Choroid plexus epithelial cell (primary cell): Measurements from ENCODE around the gene GAP43.

Experiments used
- DNase-seq: peaks from one replicate; pipeline ENCODE4 v3.0.0-alpha.2; 2010; ENCODE audit warnings: low read depth
- H3K4me3 ChIP-seq: 2 replicates; pipeline ENCODE4 v1.5.1; 2011; ENCODE audit warnings: low read depth, mild to moderate bottlenecking, control low read depth, low read length, moderate library complexity
- CTCF ChIP-seq: conservative IDR thresholded peaks from 2 replicates; pipeline ENCODE4 v1.5.1; 2011; ENCODE audit warnings: low read depth, mild to moderate bottlenecking, control low read depth, inconsistent platforms, low read length, moderate library complexity

The GAP43 gene

DNA sequence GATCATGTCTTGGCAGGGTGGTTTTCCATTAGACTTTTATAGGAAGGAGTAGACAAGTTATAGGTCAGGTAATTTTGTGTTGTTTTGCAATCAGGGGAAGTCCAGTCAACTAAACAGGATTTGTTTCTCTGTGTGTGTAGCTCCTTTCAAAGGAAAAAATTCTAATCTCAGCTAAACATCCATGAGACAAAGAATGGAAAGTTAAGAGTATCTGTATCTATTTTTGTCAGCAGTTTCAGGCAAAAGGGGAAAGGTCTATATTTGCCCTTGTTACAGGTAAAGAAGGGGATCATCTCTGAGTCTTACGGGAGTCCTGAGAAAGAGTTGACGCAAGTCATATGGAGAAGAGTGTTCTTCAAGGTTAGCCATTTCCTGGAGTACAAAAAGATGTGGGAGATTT lies 79.3 kb downstream of the GAP43 start:
- no peak for TF ChIP-seq CTCF
- no peak overlapping the region for H3K4me3 ChIP-seq
- no peak for DNase-seq

- TF ChIP-seq CTCF: no peak
Measured at GRCh38 chr3:115704661-115705338, 81.5 kb downstream of the GAP43 start.

DNA sequence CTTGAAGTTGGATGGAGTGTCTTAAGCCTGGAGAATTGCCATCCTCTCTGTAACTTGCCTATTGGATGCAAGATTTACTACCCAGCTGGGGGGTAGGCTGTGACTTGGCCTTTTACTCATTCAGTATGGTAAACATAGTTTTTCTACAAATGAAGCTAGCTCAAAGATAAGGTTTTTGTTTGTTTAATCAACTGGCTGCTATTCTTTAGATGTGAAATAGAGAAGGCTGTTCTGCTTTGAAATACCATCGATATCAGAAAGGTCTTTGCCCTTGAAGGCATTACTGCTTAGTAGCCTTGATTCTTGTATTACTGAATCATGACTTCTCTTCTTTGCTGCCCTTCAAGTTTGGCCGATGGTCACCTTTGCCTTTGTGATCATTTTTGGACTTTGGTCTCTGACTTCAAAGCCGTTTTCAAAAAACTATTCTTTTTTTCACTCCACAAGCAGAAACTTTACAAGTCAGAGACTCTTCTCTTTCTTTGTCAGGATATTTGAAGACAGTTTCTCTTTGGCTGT lies 83.1 kb downstream of the GAP43 start:
- TF ChIP-seq CTCF: no peak
- peak; percentile 76 for DNase-seq

More at GRCh38 chr3:115704661-115705338, 81.5 kb downstream of the GAP43 start:
- no peak overlapping the region for H3K4me3 ChIP-seq
- peak; percentile 56 for DNase-seq

GRCh38 chr3:115708540-115708939 lies 85.2 kb downstream of the GAP43 start:
- no peak for TF ChIP-seq CTCF
- H3K4me3 ChIP-seq: no peak overlapping the region
- DNase-seq: no peak

More for the DNA sequence above, 83.1 kb downstream of the GAP43 start:
- H3K4me3 ChIP-seq: peak overlapping the region; percentile 17

DNA sequence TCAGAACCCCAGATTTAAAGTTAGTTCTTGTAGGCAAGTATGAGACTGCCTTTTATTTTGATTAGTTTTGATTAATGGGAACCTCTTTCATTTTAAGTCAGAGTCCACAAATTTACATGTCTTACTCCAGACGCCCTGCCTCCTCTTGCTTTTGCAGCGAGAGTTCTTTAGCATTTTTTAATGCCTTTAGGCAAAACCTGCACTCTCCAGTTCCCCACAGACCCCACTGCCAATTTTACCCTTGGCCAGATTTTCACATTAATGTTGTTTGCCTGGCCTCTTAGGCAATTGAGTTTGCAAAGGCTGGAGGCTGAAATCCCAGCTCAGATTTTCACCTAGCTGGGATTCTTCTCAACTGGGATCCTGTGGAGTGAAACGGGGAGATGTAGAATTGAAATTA lies 85.8 kb downstream of the GAP43 start:
- H3K4me3 ChIP-seq: no peak overlapping the region
- DNase-seq: no peak
- TF ChIP-seq CTCF: no peak

DNA sequence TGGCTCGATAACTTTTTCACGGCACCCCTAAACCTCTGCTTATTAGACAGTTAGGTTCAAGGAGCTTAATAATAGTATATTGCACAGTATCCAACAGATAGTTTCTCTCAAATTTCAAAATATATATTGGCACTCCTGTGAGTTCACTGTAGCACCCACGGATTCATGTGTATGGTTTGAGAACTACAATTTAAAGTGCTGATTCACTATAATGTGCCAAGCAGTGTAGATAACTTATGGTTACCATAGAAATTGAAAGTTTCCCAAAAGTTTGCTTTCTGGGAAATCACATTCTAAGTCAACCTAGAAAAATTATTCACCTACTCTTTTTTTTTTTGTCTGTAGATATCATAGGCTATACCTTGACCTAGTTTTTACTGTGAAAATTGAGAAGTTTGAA lies 86.6 kb downstream of the GAP43 start:
- H3K4me3 ChIP-seq: no peak overlapping the region
- DNase-seq: peak; percentile 19
- no peak for TF ChIP-seq CTCF

GRCh38 chr3:115710799-115711198 lies 87.5 kb downstream of the GAP43 start:
- DNase-seq: peak; percentile 35
- H3K4me3 ChIP-seq: no peak overlapping the region
- TF ChIP-seq CTCF: no peak
